ENCODE data around the gene GPR183. TPM values are rescaled to one million over a fixed set of nuclear protein-coding genes. Genes with fewer than 3 reads are reported as not detected.

The GPR183 gene
- total RNA-seq, 1 donor from 2014 or later = 4.9 TPM

GRCh38 chr13:99290894-99291293 is 16.3 kb downstream of the GPR183 start:
- no peaks in the 10 kb centered on the region for H3K27me3 Mint-ChIP-seq (ENCODE audit: low read depth, unreplicated experiment)
- peaks cover 6% of the 10 kb centered on the region for H3K36me3 Mint-ChIP-seq (ENCODE audit: low read depth, unreplicated experiment)
- peaks cover 2% of the 10 kb centered on the region for H3K4me1 Mint-ChIP-seq (ENCODE audit: low read depth, unreplicated experiment)
- H3K4me3 ChIP-seq (ENCODE audit: insufficient read depth, low read depth, low read length) = no peak overlapping the region
- no peak overlapping the region for H3K27ac ChIP-seq (ENCODE audit: low read depth, low read length)
- TF ChIP-seq, protein P1, sequence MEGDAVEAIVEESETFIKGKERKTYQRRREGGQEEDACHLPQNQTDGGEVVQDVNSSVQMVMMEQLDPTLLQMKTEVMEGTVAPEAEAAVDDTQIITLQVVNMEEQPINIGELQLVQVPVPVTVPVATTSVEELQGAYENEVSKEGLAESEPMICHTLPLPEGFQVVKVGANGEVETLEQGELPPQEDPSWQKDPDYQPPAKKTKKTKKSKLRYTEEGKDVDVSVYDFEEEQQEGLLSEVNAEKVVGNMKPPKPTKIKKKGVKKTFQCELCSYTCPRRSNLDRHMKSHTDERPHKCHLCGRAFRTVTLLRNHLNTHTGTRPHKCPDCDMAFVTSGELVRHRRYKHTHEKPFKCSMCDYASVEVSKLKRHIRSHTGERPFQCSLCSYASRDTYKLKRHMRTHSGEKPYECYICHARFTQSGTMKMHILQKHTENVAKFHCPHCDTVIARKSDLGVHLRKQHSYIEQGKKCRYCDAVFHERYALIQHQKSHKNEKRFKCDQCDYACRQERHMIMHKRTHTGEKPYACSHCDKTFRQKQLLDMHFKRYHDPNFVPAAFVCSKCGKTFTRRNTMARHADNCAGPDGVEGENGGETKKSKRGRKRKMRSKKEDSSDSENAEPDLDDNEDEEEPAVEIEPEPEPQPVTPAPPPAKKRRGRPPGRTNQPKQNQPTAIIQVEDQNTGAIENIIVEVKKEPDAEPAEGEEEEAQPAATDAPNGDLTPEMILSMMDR (IDR thresholded peaks at IDR 0.05; ENCODE audit: insufficient read depth, low read depth, low read length) = no peak
- TF ChIP-seq EZH2 (IDR thresholded peaks at IDR 0.05; ENCODE audit: insufficient read depth, low read length) = no peak
- no peaks in the 10 kb centered on the region for H3K4me1 ChIP-seq (ENCODE audit: insufficient read depth, low read length)
- DNase-seq (ENCODE audit: low read depth) = no peak
- no peak overlapping the region for H3K27ac Mint-ChIP-seq (ENCODE audit: unreplicated experiment)
- no peaks in the 10 kb centered on the region for H3K36me3 ChIP-seq (ENCODE audit: insufficient read depth, low read length)
- no peaks in the 10 kb centered on the region for H3K79me2 ChIP-seq (ENCODE audit: insufficient read depth, low read length)
- no peak overlapping the region for H3K9ac ChIP-seq (ENCODE audit: low read length)
- FAIRE-seq = no peak
- no peaks in the 10 kb centered on the region for H3K27me3 ChIP-seq (ENCODE audit: insufficient read depth, low read length)
- H3K4me2 ChIP-seq (ENCODE audit: low read length) = no peak overlapping the region
- no peaks in the 10 kb centered on the region for H3K9me3 ChIP-seq (ENCODE audit: insufficient read depth, low read depth, low read length)
- no peak overlapping the region for H3K4me3 Mint-ChIP-seq (ENCODE audit: unreplicated experiment)
- no peak overlapping the region for H2AFZ ChIP-seq (ENCODE audit: low read depth, low read length)
- H3K9me3 Mint-ChIP-seq (ENCODE audit: unreplicated experiment) = no peaks in the 10 kb centered on the region
- peaks cover 12% of the 10 kb centered on the region for H4K20me1 ChIP-seq (ENCODE audit: insufficient read depth, low read length)

DNA sequence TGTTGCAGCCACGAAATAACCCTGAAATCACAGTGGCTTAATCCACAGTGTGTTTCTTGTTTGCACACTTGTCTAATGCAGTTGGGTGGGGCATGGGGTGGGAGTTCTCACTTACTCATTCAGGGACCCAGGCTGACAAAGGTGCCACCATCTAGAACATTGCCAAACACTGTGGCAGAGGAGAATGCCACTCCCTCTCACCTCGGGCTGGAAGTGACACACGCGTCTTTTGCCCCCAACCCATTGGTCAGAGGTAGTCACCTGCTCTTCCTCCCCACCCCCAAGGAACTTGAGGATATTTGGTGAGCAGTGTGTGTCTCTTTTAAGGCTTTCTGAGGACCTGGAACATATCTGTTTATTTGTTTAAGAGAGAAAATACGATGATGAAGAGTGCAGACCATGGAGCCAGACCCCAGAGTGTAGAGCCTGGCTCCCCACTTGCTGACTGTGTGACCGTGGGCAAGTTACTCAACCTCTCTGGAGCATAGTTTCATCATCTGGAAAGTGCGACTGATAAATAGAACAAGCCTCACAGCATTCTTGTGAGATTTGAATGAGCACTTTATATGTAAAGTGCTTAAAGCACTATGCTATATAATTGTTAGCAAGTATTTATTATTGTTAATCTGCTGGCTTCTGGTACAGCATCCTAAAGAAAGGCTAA is 17.4 kb downstream of the GPR183 start:
- H3K27me3 ChIP-seq (ENCODE audit: insufficient read depth, low read length) = no peaks in the 10 kb centered on the region
- no peak overlapping the region for H3K27ac ChIP-seq (ENCODE audit: low read depth, low read length)
- peaks cover 7% of the 10 kb centered on the region for H4K20me1 ChIP-seq (ENCODE audit: insufficient read depth, low read length)
- no peak overlapping the region for H3K4me3 Mint-ChIP-seq (ENCODE audit: unreplicated experiment)
- no peak for FAIRE-seq
- no peaks in the 10 kb centered on the region for H3K4me1 ChIP-seq (ENCODE audit: insufficient read depth, low read length)
- no peaks in the 10 kb centered on the region for H3K27me3 Mint-ChIP-seq (ENCODE audit: low read depth, unreplicated experiment)
- H3K36me3 Mint-ChIP-seq (ENCODE audit: low read depth, unreplicated experiment) = peaks cover 6% of the 10 kb centered on the region
- no peak overlapping the region for H3K4me2 ChIP-seq (ENCODE audit: low read length)
- no peak overlapping the region for H3K4me3 ChIP-seq (ENCODE audit: insufficient read depth, low read depth, low read length)
- no peaks in the 10 kb centered on the region for H3K9me3 Mint-ChIP-seq (ENCODE audit: unreplicated experiment)
- H3K79me2 ChIP-seq (ENCODE audit: insufficient read depth, low read length) = no peaks in the 10 kb centered on the region
- no peak overlapping the region for H3K27ac Mint-ChIP-seq (ENCODE audit: unreplicated experiment)
- H3K4me1 Mint-ChIP-seq (ENCODE audit: low read depth, unreplicated experiment) = no peaks in the 10 kb centered on the region
- no peak for DNase-seq (ENCODE audit: low read depth)
- H3K9ac ChIP-seq (ENCODE audit: low read length) = no peak overlapping the region
- TF ChIP-seq, protein P1 (IDR thresholded peaks at IDR 0.05; ENCODE audit: insufficient read depth, low read depth, low read length) = no peak
- no peaks in the 10 kb centered on the region for H3K9me3 ChIP-seq (ENCODE audit: insufficient read depth, low read depth, low read length)
- H3K36me3 ChIP-seq (ENCODE audit: insufficient read depth, low read length) = no peaks in the 10 kb centered on the region
- H2AFZ ChIP-seq (ENCODE audit: low read depth, low read length) = no peak overlapping the region

GRCh38 chr13:99289271-99289670 is 17.9 kb downstream of the GPR183 start:
- Histone ChIP-seq H3K9me3 (ENCODE audit: insufficient read depth, low read depth, low read length) (no peaks in the 10 kb centered on the region), H3K27me3 (ENCODE audit: insufficient read depth, low read length) (no peaks in the 10 kb centered on the region), H3K27ac (ENCODE audit: low read depth, low read length) (no peak overlapping the region), H3K36me3 (ENCODE audit: insufficient read depth, low read length) (no peaks in the 10 kb centered on the region), H3K9ac (ENCODE audit: low read length) (no peak overlapping the region), H4K20me1 (ENCODE audit: insufficient read depth, low read length) (peaks cover 7% of the 10 kb centered on the region), H3K4me2 (ENCODE audit: low read length) (no peak overlapping the region), H3K4me3 (ENCODE audit: insufficient read depth, low read depth, low read length) (no peak overlapping the region), H2AFZ (ENCODE audit: low read depth, low read length) (no peak overlapping the region), H3K4me1 (ENCODE audit: insufficient read depth, low read length) (no peaks in the 10 kb centered on the region), H3K79me2 (ENCODE audit: insufficient read depth, low read length) (peaks cover 3% of the 10 kb centered on the region)
- DNase-seq (ENCODE audit: low read depth) = no peak
- Mint-ChIP-seq H3K27me3 (ENCODE audit: low read depth, unreplicated experiment) (no peaks in the 10 kb centered on the region), H3K36me3 (ENCODE audit: low read depth, unreplicated experiment) (peaks cover 6% of the 10 kb centered on the region), H3K4me1 (ENCODE audit: low read depth, unreplicated experiment) (peaks cover 2% of the 10 kb centered on the region), H3K9me3 (ENCODE audit: unreplicated experiment) (no peaks in the 10 kb centered on the region), H3K27ac (ENCODE audit: unreplicated experiment) (no peak overlapping the region), H3K4me3 (ENCODE audit: unreplicated experiment) (no peak overlapping the region)
- FAIRE-seq = no peak
- no peak for TF ChIP-seq EZH2 (IDR thresholded peaks at IDR 0.05; ENCODE audit: insufficient read depth, low read length)
- TF ChIP-seq, protein P1 (IDR thresholded peaks at IDR 0.05; ENCODE audit: insufficient read depth, low read depth, low read length) = no peak
